MM.1S (cell line): ENCODE data around the gene AKR7A2.

Experiments
- DNase-seq: peaks from one replicate; pipeline ENCODE4 v3.0.0-alpha.2; 2015
- H2AFZ ChIP-seq: fragments of 300-600 bp; sonication (generic); 2 replicates; pipeline ENCODE4 v1.6.0; 2016; ENCODE audit warnings: antibody characterized with exemption, low read length
- H3F3A ChIP-seq: fragments of 300-600 bp; sonication (generic); 2 replicates; pipeline ENCODE4 v1.6.1; 2016; ENCODE audit warnings: mild to moderate bottlenecking, antibody characterized with exemption, low read length, moderate library complexity, mixed read lengths; ENCODE audit not compliant: insufficient read depth
- H3K27ac ChIP-seq: fragments of 300-600 bp; sonication (generic); 2 replicates; pipeline ENCODE4 v1.5.1; 2016; ENCODE audit warnings: mild to moderate bottlenecking, low read length
- H3K27me3 ChIP-seq: fragments of 300-600 bp; sonication (generic); replicated peaks from 2 replicates; pipeline ENCODE4 v1.6.0; 2016; ENCODE audit warnings: low read length; ENCODE audit not compliant: insufficient read depth
- H3K36me3 ChIP-seq: fragments of 300-600 bp; sonication (generic); replicated peaks from 2 replicates; pipeline ENCODE4 v1.6.1; 2016; ENCODE audit warnings: mild to moderate bottlenecking, low read length, mixed read lengths; ENCODE audit not compliant: insufficient read depth
- H3K4me1 ChIP-seq: fragments of 300-600 bp; sonication (generic); 2 replicates; pipeline ENCODE4 v1.6.1; 2016; ENCODE audit warnings: low read length, mixed read lengths
- H3K4me2 ChIP-seq: fragments of 300-600 bp; sonication (generic); 2 replicates; pipeline ENCODE4 v1.6.0; 2016; ENCODE audit warnings: low read depth, low read length
- H3K4me3 ChIP-seq: fragments of 300-600 bp; sonication (generic); 2 replicates; pipeline ENCODE4 v1.5.1; 2016; ENCODE audit warnings: low read length, mixed read lengths
- H3K79me2 ChIP-seq: fragments of 300-600 bp; sonication (generic); 2 replicates; pipeline ENCODE4 v1.6.1; 2016; ENCODE audit warnings: mixed run types, low read length, mixed read lengths
- H3K9ac ChIP-seq: fragments of 300-600 bp; sonication (generic); 2 replicates; pipeline ENCODE4 v1.6.1; 2016; ENCODE audit warnings: low read length, mixed read lengths
- H3K9me2 ChIP-seq: fragments of 300-600 bp; sonication (generic); replicated peaks from 2 replicates; pipeline ENCODE4 v1.6.1; 2016; ENCODE audit warnings: mild to moderate bottlenecking, low read length, mixed read lengths; ENCODE audit not compliant: insufficient read depth
- H3K9me3 ChIP-seq: fragments of 300-600 bp; sonication (generic); replicated peaks from 2 replicates; pipeline ENCODE4 v1.6.1; 2016; ENCODE audit warnings: mild to moderate bottlenecking, low read length, mixed read lengths; ENCODE audit not compliant: insufficient read depth
- H4K20me1 ChIP-seq: fragments of 300-600 bp; sonication (generic); 2 replicates; pipeline ENCODE4 v1.6.1; 2016; ENCODE audit warnings: mild to moderate bottlenecking, low read length, moderate library complexity, mixed read lengths; ENCODE audit not compliant: insufficient read depth
- CTCF ChIP-seq: fragments of 300-600 bp; sonication (generic); IDR thresholded peaks from 2 replicates; pipeline ENCODE4 v1.5.1; 2016; ENCODE audit warnings: antibody characterized with exemption, low read length, mixed read lengths
- EZH2 ChIP-seq: fragments of 300-600 bp; sonication (generic); optimal IDR thresholded peaks from 2 replicates; pipeline ENCODE3; 2017; ENCODE audit warnings: low read depth, mild to moderate bottlenecking, antibody characterized with exemption, low read length, mixed read lengths
- EZH2phosphoT487 ChIP-seq: fragments of 300-600 bp; sonication (generic); IDR thresholded peaks from 2 replicates; pipeline ENCODE4 v1.6.1; 2018; ENCODE audit warnings: antibody characterized with exemption, low read length

AKR7A2 gene

GRCh38 chr1:19343617-19344350, 31.8 kb upstream of the AKR7A2 start:
- no peak overlapping the region for H3K27ac ChIP-seq
- H3K36me3 ChIP-seq: no peaks in the 10 kb centered on the region
- H3K4me2 ChIP-seq: no peak overlapping the region
- TF ChIP-seq CTCF: no peak
- TF ChIP-seq EZH2: no peak
- TF ChIP-seq EZH2phosphoT487: no peak
- H3K9ac ChIP-seq: no peak overlapping the region
- H3K9me3 ChIP-seq: no peaks in the 10 kb centered on the region
- no peaks in the 10 kb centered on the region for H4K20me1 ChIP-seq
- no peaks in the 10 kb centered on the region for H3K4me1 ChIP-seq
- H3K79me2 ChIP-seq: no peaks in the 10 kb centered on the region
- H3K9me2 ChIP-seq: no peaks in the 10 kb centered on the region
- no peak overlapping the region for H2AFZ ChIP-seq
- DNase-seq: no peak
- H3F3A ChIP-seq: no peaks in the 10 kb centered on the region
- no peaks in the 10 kb centered on the region for H3K27me3 ChIP-seq
- no peak overlapping the region for H3K4me3 ChIP-seq

GRCh38 chr1:19342894-19343616, 31.1 kb upstream of the AKR7A2 start:
- Histone ChIP-seq H3K4me3 (no peak overlapping the region), H3K27ac (no peak overlapping the region), H3K4me2 (no peak overlapping the region), H4K20me1 (no peaks in the 10 kb centered on the region), H3K9me2 (no peaks in the 10 kb centered on the region), H3F3A (no peaks in the 10 kb centered on the region), H3K4me1 (no peaks in the 10 kb centered on the region), H3K79me2 (no peaks in the 10 kb centered on the region), H3K9ac (no peak overlapping the region), H2AFZ (no peak overlapping the region), H3K27me3 (no peaks in the 10 kb centered on the region), H3K36me3 (no peaks in the 10 kb centered on the region), H3K9me3 (no peaks in the 10 kb centered on the region)
- no peak for DNase-seq
- TF ChIP-seq EZH2: no peak
- TF ChIP-seq CTCF: no peak
- TF ChIP-seq EZH2phosphoT487: no peak

GRCh38 chr1:19342062-19342750, 30.3 kb upstream of the AKR7A2 start:
- Histone ChIP-seq H3K79me2 (no peaks in the 10 kb centered on the region), H3K4me2 (no peak overlapping the region), H3K27ac (no peak overlapping the region), H3K27me3 (no peaks in the 10 kb centered on the region), H3K9ac (no peak overlapping the region), H3K4me1 (no peaks in the 10 kb centered on the region), H3K4me3 (no peak overlapping the region), H3K36me3 (no peaks in the 10 kb centered on the region), H4K20me1 (no peaks in the 10 kb centered on the region), H3K9me2 (no peaks in the 10 kb centered on the region), H2AFZ (no peak overlapping the region), H3K9me3 (no peaks in the 10 kb centered on the region), H3F3A (no peaks in the 10 kb centered on the region)
- no peak for TF ChIP-seq EZH2phosphoT487
- TF ChIP-seq CTCF: no peak
- TF ChIP-seq EZH2: no peak
- no peak for DNase-seq
